ENCODE measurements around the gene ELMO3.
A peak's percentile ranks its signal among the peaks of the same experiment; 100 is the strongest.

Gene ELMO3, protein sequence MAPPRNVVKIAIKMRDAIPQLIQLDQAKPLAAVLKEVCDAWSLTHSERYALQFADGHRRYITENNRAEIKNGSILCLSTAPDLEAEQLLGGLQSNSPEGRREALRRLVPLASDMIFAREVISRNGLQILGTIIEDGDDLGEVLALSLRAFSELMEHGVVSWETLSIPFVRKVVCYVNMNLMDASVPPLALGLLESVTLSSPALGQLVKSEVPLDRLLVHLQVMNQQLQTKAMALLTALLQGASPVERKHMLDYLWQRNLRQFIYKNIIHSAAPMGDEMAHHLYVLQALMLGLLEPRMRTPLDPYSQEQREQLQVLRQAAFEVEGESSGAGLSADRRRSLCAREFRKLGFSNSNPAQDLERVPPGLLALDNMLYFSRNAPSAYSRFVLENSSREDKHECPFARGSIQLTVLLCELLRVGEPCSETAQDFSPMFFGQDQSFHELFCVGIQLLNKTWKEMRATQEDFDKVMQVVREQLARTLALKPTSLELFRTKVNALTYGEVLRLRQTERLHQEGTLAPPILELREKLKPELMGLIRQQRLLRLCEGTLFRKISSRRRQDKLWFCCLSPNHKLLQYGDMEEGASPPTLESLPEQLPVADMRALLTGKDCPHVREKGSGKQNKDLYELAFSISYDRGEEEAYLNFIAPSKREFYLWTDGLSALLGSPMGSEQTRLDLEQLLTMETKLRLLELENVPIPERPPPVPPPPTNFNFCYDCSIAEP
- 11.6 to 15.1 reads per million in 2 experiments for total RNA-seq

DNA sequence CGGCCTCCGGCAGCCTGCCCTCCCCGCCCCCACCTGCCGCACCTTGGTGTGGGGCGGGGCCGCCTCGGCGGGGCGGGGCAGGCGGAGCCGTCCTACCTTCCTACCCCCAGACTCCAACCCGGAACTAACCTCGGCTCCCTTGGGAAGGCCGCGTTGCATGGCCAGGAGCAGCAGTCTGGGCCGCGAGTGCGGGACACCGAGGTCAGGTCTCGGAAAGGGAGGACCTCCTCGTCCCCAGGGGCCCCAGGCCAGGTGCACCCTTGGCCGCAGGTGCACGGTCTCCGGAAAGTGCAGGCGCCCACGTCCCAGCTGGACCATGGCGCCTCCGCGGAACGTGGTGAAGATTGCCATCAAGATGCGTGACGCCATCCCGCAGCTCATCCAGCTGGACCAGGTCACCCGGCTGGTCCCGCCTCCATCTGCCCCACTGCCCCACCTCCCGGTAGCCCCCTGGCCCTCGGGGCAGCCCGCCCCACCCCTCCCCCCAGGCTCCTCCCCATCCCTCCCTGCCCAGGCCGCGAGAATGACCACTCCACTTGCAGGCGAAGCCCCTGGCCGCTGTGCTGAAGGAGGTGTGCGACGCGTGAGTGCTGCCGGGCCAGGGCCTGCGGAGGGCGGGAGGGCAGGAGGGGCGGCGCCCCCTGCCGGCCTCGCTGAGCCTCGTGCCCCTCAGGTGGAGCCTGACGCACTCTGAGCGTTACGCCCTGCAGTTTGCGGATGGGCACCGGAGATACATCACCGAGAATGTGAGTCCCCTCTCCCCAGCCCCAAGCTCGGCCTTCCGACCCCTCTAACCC lies at the start of gene ELMO3:
Gene ELMO3 (plus strand): TSS at position 121 of the 797 bp plus-strand sequence. CDS start 196 bp downstream, at position 317.
- DNase-seq (ENCODE audit: low read depth), result no peak

DNA sequence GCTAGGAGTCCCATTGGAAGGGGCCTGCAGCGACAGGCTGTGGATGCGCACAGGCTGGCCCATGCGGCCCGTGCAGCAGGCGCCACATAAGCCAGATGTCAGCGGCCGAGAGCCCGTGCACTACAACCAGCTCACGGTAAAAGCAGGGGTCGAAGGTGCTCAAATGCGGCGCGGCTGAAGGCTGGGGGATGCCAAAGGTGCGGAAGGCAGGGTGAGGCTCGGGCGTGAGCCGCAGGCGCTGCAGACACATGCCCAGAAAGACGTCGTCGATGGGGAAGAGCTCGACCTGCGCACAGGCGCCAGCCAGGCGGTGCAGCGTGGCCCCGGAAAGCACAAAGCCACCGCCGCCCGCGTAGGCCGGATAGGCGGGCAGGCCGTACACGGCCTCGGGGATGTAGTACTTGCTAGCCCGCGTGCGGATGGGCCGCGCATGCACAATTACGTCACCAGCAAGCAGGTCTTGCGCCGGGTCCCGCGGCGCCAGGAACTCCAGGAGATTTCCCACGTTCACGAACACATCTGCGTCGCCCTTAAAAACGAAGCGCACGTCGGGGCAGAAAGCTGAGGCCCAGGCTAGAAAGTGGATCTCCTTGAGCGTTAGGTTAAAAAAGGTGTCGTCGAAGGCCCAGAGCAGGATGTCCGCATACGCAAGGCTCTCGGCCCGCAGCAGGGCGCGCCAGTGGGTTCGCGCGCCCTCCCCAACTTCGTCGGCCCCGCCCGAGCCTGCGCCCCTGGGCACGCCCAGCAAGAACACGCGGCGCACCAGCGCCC lies 49.5 kb upstream of the ELMO3 start:
- DNase-seq (ENCODE audit: low read depth), result no peak

DNA sequence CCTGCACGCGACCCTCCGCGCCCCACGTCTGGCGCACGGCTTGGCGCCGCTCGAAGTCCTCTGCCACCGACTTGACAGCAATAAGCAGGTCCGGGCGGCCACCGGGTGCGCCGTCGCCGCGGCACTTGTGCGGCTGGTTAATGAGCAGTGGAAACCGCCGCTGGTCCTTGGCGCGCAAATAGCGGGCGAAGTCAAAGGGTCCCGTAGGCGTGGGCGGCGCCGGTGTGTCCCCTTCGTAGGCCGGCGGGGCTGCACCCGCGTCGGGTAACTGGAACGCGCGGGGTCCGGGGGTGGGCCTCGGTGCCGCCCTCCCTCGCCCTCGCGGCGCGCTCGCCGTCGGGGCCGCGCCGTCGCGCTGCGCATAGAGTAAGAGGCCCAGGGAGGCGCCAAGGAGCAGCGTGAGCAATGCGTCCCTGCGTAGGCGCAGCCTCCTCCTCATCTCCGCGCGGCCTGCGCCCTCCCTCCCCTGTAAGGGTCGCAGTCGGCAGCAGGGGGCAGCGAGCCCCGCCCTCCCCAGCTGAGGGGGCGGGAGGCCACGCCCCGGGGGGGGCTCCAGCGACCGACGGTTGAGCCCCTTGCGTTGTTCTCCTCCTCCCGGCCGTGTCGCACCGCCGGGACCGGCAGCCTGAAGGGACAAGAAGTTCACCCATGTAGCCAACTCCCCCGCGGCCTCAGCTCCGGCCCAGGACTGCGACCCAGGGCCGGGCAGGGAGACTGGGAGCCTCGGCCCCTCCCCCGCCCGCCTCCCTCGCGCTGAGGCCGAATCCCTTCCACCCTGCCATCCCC lies 48.7 kb upstream of the ELMO3 start:
- no peak for DNase-seq (ENCODE audit: low read depth)

DNA sequence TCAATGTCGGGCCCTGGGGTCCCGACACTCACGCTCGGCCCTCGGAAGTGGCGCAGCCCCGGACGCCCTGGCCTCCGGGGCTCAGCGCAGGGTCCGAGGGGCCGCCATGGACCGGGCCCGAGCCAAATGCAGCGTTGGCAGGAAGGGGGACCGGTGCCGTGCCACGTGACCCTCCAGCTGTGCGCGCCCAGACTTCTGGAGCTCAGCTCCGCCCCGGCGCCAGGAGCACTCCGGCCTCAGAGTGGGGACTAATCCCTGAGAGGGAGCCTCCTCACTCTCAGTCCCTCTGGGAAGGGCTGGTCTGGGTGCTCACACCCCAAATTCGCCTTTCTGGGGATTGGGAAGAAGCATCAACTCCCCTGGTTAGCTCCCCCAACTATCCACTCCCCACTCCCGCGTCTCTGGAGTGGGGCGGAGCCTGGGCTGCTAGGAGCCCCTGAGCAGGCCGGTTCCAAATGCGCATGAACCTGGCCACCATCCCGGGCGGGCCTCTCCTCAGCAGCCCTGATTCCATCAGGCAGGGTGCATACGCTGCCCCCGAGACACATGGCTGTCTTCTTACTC lies 48.0 kb upstream of the ELMO3 start, which contains the start of gene B3GNT9:
Gene B3GNT9 (minus strand): TSS at position 166 of the 564 bp plus-strand sequence. CDS start 513 bp downstream, outside the sequence.
- DNase-seq (ENCODE audit: low read depth), result no peak

DNA sequence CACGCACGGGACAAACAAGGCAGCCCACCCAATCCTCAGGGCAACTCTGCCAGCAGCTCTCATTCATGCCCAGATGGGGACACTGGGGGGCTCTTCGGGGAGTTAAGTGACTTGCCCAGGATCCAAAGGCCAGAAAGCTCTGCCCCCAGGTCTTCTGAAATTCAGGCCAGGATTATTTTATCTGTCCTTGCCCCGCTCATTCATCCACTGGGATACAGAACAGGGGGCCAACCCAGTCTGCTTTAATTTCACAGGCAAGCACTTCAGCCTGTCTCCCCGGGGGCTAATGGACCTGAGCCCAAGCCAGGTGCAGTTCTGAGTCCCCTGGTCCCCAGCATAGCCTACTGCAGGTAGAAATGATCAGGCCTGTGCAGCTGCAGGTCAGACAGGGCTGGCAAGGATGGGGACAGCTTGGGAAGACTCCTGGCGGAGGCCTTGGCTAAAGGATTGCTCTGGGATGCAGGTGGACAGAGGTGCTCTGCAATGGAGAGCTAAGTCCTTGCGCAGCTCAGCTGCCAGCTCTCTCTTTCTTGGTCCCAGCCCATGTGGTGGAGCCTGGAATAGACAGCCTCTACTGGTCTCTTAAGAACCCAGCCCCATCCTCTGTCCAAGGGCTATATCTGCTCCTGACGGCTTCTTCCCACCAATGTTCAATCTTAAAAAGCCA lies 47.4 kb upstream of the ELMO3 start:
- no peak for DNase-seq (ENCODE audit: low read depth)

DNA sequence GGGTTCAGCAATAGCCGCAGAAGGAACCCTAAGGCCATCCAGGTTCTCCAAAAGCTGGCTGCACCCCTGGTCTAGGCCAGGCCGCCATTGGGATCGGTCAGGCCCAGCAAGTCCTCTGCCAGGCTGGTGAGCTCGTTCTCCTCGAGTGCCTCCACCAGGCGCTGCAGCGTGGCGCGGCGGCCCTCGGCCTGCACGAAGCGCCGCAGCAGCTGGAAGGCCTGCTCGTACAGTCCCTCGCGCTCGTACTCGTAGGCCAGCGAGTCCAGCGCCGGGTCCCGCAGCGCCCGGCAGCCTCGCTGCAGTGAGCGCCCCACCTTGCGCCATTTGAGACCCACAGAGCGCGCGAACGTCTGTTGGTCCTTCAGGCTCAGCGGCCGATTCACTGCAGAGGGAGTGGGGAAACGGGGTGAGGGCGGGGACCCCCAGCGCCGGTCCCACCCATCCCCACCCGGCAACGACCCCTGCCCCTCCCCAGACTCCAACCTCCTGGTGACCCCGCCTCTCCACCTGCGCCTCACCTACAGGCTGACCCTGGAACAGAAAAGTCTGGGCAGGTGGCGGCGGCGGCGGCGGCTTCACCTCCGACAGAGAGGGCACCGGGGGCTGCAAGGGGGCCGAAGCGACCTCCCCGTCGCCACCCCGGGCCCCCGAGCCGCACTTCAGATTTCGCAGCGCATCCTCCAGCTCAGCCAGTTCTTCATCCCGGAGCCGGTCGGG lies 44.2 kb upstream of the ELMO3 start:
- DNase-seq (ENCODE audit: low read depth), result no peak

DNA sequence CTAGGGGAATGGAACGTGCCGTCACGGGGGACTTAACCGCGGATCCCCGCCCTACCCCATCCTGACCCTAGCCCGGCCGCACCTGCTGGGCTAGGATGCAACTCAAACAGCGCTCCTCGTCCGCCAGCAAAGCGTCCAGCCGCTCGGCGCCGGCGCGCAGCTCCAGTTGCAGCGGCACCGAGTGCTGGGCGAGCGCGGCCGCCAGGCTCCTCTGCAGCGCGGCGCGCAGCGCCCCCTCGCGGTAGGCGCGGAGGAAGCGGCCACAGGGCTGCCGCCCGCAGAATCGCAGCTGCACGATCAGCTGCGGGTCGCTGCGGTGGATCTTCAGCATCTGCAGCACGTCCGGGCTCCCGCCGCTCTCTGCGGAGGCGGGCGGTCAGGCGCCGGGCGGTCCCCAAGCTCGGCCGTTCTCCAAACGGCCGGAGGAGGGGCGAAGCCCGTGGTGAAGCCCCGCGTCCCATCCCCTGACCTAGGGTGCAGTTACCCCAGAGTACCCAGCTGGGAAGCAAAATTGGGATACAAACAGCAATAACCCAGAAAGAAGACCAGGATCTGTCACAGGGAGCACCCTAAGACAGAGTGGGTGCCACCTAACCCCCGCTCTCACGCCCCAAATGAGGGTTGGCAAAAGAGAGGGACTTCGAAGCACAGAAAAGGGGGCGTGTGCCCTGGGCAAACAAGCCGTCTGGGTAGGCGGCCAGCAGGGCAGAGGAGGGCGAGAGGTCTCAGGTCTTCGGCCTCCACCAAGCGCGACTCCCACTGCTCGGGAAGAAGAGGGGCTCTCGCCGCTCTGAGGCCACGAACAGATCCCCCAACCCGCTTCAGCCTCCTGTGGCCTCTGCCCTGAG lies 43.4 kb upstream of the ELMO3 start:
- peak; percentile 67 for DNase-seq (ENCODE audit: low read depth)

DNA sequence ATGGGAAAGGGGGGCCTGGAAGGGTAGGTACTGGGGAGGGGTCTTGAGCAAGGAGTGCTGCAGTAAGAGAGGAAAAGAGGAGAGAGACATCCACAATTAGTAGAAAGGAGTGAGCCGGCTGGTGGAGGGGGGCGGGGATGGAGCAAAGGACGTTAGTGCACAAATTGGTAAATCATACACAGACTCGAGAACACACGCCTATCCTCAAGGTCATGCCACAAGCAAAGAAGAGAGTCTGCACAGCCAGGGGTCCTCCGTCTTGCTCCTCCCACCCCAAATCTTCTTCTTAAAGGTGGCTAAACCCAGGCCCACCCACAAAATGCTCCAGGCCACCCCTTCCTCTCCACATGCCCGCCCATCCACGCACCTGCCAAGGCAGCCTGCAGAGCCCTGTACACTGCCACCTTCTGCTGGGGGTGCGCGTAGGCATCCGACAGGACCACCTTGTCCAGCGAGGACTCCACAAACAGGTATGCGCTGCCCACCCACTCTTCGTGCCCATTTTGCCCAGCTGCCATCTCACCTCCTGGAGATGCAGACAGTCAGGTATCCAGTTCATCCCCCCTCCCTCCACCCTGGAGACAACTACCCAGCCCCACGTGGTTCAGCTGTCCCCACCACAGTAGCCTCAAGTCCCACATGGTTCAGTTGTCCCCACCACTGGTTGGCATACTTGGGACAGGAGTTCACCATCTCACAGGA lies 42.6 kb upstream of the ELMO3 start:
- DNase-seq (ENCODE audit: low read depth), result no peak

DNA sequence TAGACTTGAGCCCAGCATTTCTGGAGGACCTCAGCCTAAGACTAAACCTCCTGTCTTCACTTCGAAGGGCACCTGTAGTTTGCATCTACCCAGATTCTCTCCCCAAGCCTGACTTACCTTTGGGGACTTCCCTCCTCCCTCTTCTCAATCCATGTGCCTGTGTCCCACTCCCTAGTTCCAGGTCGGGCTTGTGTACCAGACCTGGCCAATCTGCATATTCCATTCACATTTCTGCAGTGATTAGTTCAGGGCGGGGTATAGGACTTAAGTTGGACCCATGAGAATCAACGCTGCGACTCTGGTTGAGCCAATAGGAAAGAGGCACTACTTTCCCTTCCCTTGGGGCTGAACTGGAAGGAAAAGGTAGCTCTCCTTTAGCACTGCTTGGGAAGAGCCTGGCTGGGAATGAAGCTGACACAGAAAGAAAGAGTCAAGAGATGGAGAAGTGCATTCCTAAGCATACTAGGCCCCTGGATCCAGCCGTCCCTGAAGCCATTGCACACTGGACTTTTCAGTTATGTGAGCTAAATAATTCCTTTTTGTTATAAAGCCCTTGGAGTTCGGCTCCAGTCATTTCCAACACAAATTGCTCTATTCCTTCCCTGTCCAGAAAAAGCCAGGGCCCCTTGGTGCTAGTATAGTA lies 41.7 kb upstream of the ELMO3 start:
- no peak for DNase-seq (ENCODE audit: low read depth)

DNA sequence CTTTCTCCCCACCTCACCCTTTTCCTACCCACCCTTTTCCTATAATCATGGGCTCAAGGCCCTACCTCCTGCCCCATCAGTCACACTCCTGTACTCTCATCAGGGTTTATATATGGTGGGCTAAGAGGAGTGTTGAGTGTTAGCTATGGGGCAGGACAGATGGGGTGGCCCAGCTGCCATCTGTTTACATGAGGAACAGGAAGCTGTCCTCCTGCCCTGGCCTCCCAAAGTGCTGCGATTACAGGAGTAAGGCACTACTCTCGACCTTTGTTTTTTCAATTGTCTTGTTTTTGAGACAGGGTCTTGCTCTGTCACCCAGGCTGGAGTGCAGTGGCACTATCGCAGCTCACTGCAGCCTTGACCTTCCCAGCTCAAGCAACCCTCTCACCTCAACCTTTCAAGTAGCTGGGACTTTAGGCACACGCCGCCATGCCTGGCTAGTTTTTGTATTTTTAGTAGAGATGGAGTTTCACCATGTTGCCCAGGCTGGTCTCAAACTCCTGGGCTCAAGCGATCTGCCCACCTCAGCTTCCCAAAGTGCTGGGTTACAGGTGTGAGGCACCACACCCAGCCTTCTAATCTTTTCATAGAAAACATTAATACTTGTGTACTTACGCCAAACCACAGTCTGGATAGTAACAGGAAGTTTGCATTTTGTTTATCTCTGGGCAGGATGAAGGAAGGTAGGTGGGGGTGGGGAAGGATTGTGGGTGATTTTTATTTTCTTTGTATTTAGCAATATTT lies 40.9 kb upstream of the ELMO3 start:
- DNase-seq (ENCODE audit: low read depth), result no peak

DNA sequence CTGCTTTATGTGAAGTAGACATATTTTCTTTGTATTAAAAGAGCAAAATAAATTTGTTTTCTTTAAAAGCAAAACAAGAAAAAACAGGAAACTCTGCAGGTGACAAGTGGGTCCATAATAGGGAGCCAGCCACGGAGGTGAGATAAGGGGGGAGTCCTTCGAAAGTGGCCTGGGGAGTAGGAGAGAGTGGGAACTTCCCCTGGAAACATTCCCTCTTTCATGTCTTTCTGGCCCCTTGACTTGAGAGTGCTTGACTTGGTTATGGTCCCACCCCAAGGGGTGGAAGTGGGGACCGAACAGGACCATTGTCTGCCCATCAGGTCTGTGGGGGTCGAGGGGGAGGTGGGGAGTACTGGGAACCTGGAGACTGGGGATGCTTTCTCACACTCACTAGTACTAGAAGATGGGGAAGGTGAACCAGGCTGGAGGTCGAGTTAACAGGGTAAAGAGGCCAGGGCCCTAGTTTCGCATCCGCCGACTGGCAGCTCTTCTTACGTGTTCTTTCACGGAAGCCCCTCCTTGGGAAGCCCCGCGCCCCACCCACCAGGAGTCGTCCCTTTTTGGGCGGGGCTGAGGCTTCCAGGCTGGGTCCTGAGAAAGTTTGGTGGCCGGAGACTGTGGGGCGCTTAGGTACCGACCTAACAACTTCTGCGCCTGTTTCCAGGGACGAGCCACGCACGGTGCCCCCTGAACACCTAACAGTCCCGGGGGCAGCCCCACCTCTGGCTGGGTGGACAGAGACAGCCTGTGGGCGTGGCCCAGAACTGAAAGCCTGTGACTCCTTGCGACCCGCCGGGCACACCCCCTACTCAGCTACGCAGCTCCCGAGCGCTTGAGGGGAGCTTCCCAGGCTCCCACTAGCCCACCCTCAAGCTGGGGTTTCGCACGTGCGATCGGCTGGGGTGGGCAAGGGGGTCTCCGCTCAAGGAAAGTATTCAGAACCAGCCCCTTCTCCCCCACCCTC lies 40.0 kb upstream of the ELMO3 start:
- DNase-seq (ENCODE audit: low read depth), result peak; percentile 71

DNA sequence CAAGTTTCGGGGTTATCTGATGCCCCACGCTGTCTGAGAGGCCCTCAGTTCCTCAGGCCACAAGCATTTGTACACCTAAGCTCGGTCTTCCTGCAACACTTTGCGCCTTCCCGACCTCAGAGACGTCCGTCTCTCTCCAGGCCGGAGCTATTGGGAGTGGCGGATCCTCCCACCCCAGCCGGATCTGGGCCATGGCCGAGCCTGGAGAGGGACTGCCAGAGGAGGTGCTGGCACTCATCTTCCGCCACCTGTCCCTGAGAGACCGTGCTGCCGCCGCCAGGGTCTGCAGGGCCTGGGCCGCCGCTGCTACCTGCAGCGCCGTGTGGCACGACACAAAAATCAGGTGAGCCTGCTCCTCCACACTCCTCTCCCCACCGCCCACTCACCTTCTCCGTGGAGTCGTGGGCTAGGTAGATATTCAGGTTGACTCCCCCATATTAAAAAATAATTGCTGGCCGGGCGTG lies 37.3 kb upstream of the ELMO3 start:
- DNase-seq (ENCODE audit: low read depth), result no peak

DNA sequence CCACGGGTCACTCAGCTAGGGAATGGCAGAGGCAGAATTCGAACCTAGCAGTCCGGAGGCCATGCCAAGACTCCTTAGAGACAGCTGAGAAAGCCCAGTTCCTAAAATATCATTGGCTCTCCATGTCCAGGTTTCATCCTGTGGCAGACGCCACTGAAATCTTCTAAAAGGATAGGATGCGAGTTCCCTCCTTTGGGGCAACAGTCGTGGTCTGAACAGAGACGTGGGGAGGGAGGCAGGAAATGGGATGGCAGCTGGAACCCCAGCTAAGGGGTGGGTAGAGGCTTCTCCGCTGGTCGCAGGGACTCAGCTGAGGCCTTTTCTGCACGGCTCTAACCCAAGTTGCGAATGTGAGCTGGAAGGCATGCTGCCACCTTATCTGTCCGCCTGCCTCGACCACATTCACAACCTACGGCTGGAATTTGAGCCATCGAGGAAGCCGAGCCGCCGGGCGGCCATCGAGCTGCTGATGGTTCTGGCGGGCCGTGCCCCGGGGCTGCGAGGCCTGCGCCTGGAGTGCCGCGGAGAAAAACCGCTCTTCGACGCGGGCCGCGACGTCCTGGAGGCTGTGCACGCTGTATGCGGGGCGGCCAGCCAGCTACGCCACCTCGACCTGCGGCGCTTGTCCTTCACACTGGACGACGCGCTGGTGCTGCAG lies 36.3 kb upstream of the ELMO3 start:
- no peak for DNase-seq (ENCODE audit: low read depth)
